Measurements from ENCODE around the gene PRDX5. TPM values are rescaled to one million over a fixed set of nuclear protein-coding genes. Genes with fewer than 3 reads are reported as not detected.

PRDX5 gene
- polyA plus RNA-seq, 1 experiment = 383 TPM

- CTCF ChIA-PET = interaction anchor here (1.0 to 2.0 kb wide), 3 partner anchors 10 to 21 kb away, joined by 3 to 10 read pairs (median 3); partner anchors contain the start of gene TRMT112
Observed at GRCh38 chr11:64338716-64339115, 20.8 kb downstream of the PRDX5 start.

GRCh38 chr11:64339286-64339685 is 21.4 kb downstream of the PRDX5 start:
- Histone ChIP-seq H3K9me3 (ENCODE audit: control insufficient read depth, insufficient read depth, low read length) (peaks cover 4% of the 10 kb centered on the region; the same call in 1 of the 2 replicates), H3K27me3 (ENCODE audit: control insufficient read depth, insufficient read depth, low read length) (no peaks in the 10 kb centered on the region), H3K27ac (ENCODE audit: low read depth, low read length) (no peak overlapping the region), H3K4me3 (ENCODE audit: low read depth, low read length) (no peak overlapping the region)
- DNase-seq (ENCODE audit: low read depth, low spot score) = no peak
- POLR2A ChIA-PET = interaction anchor here (0.7 kb wide), 1 partner anchor 32 kb away, joined by 7 read pairs; no protein-coding TSS in a partner anchor
- TF ChIP-seq CTCF (IDR thresholded peaks at IDR 0.05; ENCODE audit: low read depth, low read length) = no peak
- CTCF ChIA-PET = interaction anchor here (2.0 kb wide), 1 partner anchor 16 kb away, joined by 10 read pairs; no protein-coding TSS in a partner anchor

More at GRCh38 chr11:64338716-64339115, 20.8 kb downstream of the PRDX5 start:
- Histone ChIP-seq H3K9me3 (ENCODE audit: control insufficient read depth, insufficient read depth, low read length) (peaks cover 4% of the 10 kb centered on the region; the same call in 1 of the 2 replicates), H3K27ac (ENCODE audit: low read depth, low read length) (no peak overlapping the region), H3K27me3 (ENCODE audit: control insufficient read depth, insufficient read depth, low read length) (no peaks in the 10 kb centered on the region), H3K4me3 (ENCODE audit: low read depth, low read length) (no peak overlapping the region)
- no peak for TF ChIP-seq CTCF (IDR thresholded peaks at IDR 0.05; ENCODE audit: low read depth, low read length)
- DNase-seq (ENCODE audit: low read depth, low spot score) = no peak
- POLR2A ChIA-PET = interaction anchor here (0.7 to 1.3 kb wide), 2 partner anchors 21 to 32 kb away, joined by 3 to 7 read pairs; partner anchors contain the start of genes PRDX5 and TRMT112

DNA sequence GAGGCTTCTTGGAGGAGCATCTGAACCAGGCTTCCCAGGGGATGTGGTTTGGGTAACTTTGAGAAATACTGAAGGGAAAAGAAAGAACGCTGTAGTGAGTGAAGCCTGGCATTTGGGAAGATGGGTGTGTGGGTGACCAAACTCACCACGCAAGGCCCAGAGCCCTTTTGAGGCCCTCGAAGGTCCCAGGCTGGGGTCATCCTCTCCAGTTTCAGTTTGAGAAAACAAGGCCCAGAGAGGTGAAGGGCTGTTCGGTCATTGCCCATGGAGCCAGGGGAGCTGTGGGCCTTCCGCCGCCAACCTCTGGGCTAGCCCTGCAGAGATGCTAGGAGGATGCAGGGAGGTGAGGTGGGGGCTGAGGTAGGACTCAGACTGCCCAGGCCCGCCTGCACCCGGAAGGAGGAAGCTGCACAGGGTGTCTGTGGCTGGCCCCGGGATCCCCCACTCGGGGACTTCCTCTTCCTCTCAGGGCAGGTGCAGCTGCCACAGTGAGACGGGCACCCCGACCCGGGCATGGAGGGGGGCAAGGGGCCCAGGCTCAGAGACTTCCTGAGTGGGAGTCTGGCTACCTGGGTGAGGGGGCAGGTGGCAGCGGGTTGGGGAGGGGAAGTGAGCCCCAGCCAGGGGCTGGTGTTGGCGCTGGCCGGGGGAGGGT is 22.0 kb downstream of the PRDX5 start, which contains the start of gene CCDC88B:
Gene CCDC88B, plus strand, starts transcription at position 451 of the 655 bp plus-strand sequence. Its CDS starts 63 bp downstream, at position 514.
- POLR2A ChIA-PET = no interaction called here
- Histone ChIP-seq H3K27ac (ENCODE audit: low read depth, low read length) (no peak within 1 kb of the TSS), H3K9me3 (ENCODE audit: control insufficient read depth, insufficient read depth, low read length) (peaks cover 4% of the 10 kb centered on the region; the same call in 1 of the 2 replicates), H3K4me3 (ENCODE audit: low read depth, low read length) (no peak within 1 kb of the TSS), H3K27me3 (ENCODE audit: control insufficient read depth, insufficient read depth, low read length) (no peaks in the 10 kb centered on the region)
- no peak for TF ChIP-seq CTCF (IDR thresholded peaks at IDR 0.05; ENCODE audit: low read depth, low read length)
- no peak for DNase-seq (ENCODE audit: low read depth, low spot score)
- CTCF ChIA-PET = interaction anchor here (4.9 kb wide), 1 partner anchor 16 kb away, joined by 86 read pairs; no protein-coding TSS in a partner anchor

DNA sequence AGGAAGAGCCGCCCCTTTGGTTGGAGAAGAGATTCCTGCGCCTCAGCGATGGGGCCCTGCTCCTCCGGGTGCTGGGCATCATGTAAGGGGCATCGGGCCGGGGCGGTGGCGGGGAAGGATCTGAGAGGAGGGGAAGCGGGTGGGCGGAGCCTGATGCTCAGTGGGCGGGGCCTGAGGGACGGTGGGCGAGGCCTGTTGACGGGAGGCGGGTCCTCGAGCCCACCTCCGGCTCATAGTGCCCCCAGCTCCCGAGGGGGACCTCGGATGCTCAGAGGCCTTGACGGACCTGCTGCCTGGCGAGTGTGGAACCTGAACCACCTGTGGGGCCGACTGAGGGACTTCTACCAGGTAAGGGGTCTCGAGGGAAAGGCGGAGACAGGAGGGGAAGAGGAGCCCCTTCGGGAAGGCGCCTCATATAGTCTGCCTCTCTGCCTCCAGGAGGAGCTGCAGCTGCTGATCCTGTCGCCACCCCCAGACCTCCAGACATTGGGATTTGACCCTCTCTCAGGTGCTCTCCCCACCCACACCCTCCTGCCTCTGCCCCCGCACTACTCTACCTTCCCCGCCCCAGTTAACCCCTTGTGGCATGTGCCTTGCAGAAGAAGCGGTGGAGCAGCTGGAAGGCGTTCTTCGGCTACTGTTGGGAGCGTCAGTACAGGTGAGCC is 22.9 kb downstream of the PRDX5 start:
- Histone ChIP-seq H3K27ac (ENCODE audit: low read depth, low read length) (no peak overlapping the region), H3K4me3 (ENCODE audit: low read depth, low read length) (no peak overlapping the region), H3K27me3 (ENCODE audit: control insufficient read depth, insufficient read depth, low read length) (no peaks in the 10 kb centered on the region), H3K9me3 (ENCODE audit: control insufficient read depth, insufficient read depth, low read length) (peaks cover 4% of the 10 kb centered on the region; the same call in 1 of the 2 replicates)
- ChIA-PET POLR2A (no interaction called here), CTCF (interaction anchor here (1.2 to 4.9 kb wide), 3 partner anchors 8 to 23 kb away, joined by 4 to 86 read pairs (median 19); partner anchors contain the start of genes PRDX5 and TRMT112)
- no peak for DNase-seq (ENCODE audit: low read depth, low spot score)
- TF ChIP-seq CTCF (IDR thresholded peaks at IDR 0.05; ENCODE audit: low read depth, low read length) = no peak

Data from AG04450 (cell line).